ENCODE results near the gene CEP112. TPM values are rescaled to one million over a fixed set of nuclear protein-coding genes. Genes with fewer than 3 reads are reported as not detected.

CEP112 gene
- total and polyA plus RNA-seq, 9 of the 15 experiments (the other 6 are each of a cell fraction or from before 2014, with no cell fraction given): 0.84 TPM; not detected in 8

GRCh38 chr17:65800655-65801054 is 391.3 kb downstream of the CEP112 start:
- H3K4me1 ChIP-seq (replicated peaks in 1 of 2; ENCODE audit: control insufficient read depth in 2 of 2, insufficient read depth in 2 of 2, low read length in 2 of 2): no peaks in the 10 kb centered on the region
- no peaks in the 10 kb centered on the region for H4K20me1 ChIP-seq (replicated peaks; ENCODE audit: control insufficient read depth, insufficient read depth, low read length)
- no peak overlapping the region for H2AFZ ChIP-seq (ENCODE audit: low read depth, low read length)
- H3K4me3 ChIP-seq: no peak overlapping the region
- FAIRE-seq (no peak), ATAC-seq (no peak), DNase-seq (ENCODE audit: extremely low read depth in 1 of 4, low spot score in 3 of 4) (no peak)
- BruUV-seq (replicated peaks): no TSS peak
- ChIA-PET POLR2A (no interaction called here), CTCF (ENCODE audit: low intra/inter-chr PET ratio) (no interaction called here)
- no peak overlapping the region for H3K9ac ChIP-seq (ENCODE audit: insufficient read depth in 1 of 2, low read depth in 2 of 2, low read length in 2 of 2)
- TF ChIP-seq CAMTA2 (CRISPR knock-in tag; conservative IDR thresholded peaks at IDR 0.05) (no peak), ZNF583 (CRISPR knock-in tag; IDR thresholded peaks at IDR 0.05) (no peak), ZC3H8 (IDR thresholded peaks at IDR 0.05) (no peak), RFX1 (IDR thresholded peaks at IDR 0.05) (no peak)
- H3K9me1 ChIP-seq (ENCODE audit: control insufficient read depth, insufficient read depth, low read length): no peaks in the 10 kb centered on the region
- no peaks in the 10 kb centered on the region for H3K9me3 ChIP-seq (replicated peaks; ENCODE audit: control insufficient read depth, insufficient read depth, low read depth, low read length)
- in situ Hi-C loops (cut with MboI) (no loop called here), intact Hi-C loops (cut with micrococcal nuclease) (no loop called here)
- H3K79me2 ChIP-seq (ENCODE audit: control insufficient read depth, insufficient read depth, low read length): no peaks in the 10 kb centered on the region
- H3K27ac ChIP-seq (ENCODE audit: extremely low read depth, low read depth, low read length): no peak overlapping the region
- no peak overlapping the region for H3K4me2 ChIP-seq (ENCODE audit: insufficient read depth, low read length)
- H3K36me3 ChIP-seq (ENCODE audit: control insufficient read depth, insufficient read depth, low read length): no peaks in the 10 kb centered on the region
- 0% methylated on average over 1 of the region's 1 CpG for WGBS (ENCODE audit: insufficient coverage, low coverage, missing lambda C conversion rate)
- no peaks in the 10 kb centered on the region for H3K27me3 ChIP-seq (ENCODE audit: control insufficient read depth in 2 of 2, insufficient read depth in 2 of 2, low read length in 2 of 2)

- Histone ChIP-seq H3K27ac (ENCODE audit: extremely low read depth, low read depth, low read length) (no peak overlapping the region), H3K4me3 (no peak overlapping the region), H3K36me3 (ENCODE audit: control insufficient read depth, insufficient read depth, low read length) (no peaks in the 10 kb centered on the region), H3K4me2 (ENCODE audit: insufficient read depth, low read length) (no peak overlapping the region), H3K27me3 (ENCODE audit: control insufficient read depth in 2 of 2, insufficient read depth in 2 of 2, low read length in 2 of 2) (no peaks in the 10 kb centered on the region), H4K20me1 (replicated peaks; ENCODE audit: control insufficient read depth, insufficient read depth, low read length) (no peaks in the 10 kb centered on the region), H3K9ac (ENCODE audit: insufficient read depth in 1 of 2, low read depth in 2 of 2, low read length in 2 of 2) (no peak overlapping the region), H3K79me2 (ENCODE audit: control insufficient read depth, insufficient read depth, low read length) (no peaks in the 10 kb centered on the region), H3K4me1 (replicated peaks in 1 of 2; ENCODE audit: control insufficient read depth in 2 of 2, insufficient read depth in 2 of 2, low read length in 2 of 2) (no peaks in the 10 kb centered on the region), H3K9me3 (replicated peaks; ENCODE audit: control insufficient read depth, insufficient read depth, low read depth, low read length) (no peaks in the 10 kb centered on the region), H2AFZ (ENCODE audit: low read depth, low read length) (no peak overlapping the region), H3K9me1 (ENCODE audit: control insufficient read depth, insufficient read depth, low read length) (no peaks in the 10 kb centered on the region)
- POLR2A ChIA-PET: no interaction called here
- intact Hi-C loops (cut with micrococcal nuclease): loop anchor here (5.0 kb wide), 1 partner anchor 523 kb away; no protein-coding TSS in a partner anchor
- DNase-seq (ENCODE audit: extremely low read depth in 1 of 4, low spot score in 3 of 4): no peak
- FAIRE-seq: no peak
- in situ Hi-C loops (cut with MboI): no loop called here
- WGBS (ENCODE audit: insufficient coverage, low coverage, missing lambda C conversion rate): 0% methylated on average over 1 of the region's 1 CpG
- BruUV-seq (replicated peaks): no TSS peak
- CTCF ChIA-PET (ENCODE audit: low intra/inter-chr PET ratio): no interaction called here
- no peak for TF ChIP-seq CREB1 (IDR thresholded peaks at IDR 0.05)
- TF ChIP-seq CREB1 (CRISPR knock-in tag; IDR thresholded peaks at IDR 0.05): no peak
- no peak for TF ChIP-seq HLTF (IDR thresholded peaks at IDR 0.05)
- no peak for TF ChIP-seq ERF (CRISPR knock-in tag; IDR thresholded peaks at IDR 0.05)
- no peak for TF ChIP-seq ZNF407 (IDR thresholded peaks at IDR 0.05; ENCODE audit: low read depth)
- no peak for TF ChIP-seq MBD2 (IDR thresholded peaks at IDR 0.05; ENCODE audit: borderline replicate concordance, low read depth)
- no peak for ATAC-seq
These were observed 392.1 kb downstream of the CEP112 start for GRCh38 chr17:65799869-65800268.
